T-cell (primary cell): Measurements from ENCODE around the gene CTDP1. TPM values are rescaled to one million over a fixed set of nuclear protein-coding genes. Genes with fewer than 3 reads are reported as not detected.

Source experiments
- ATAC-seq, 4 experiments: fragments of 200-7000 bp in 3 of 4; fragments of 150-1000 bp in 1 of 4; cut with Tn5 transposase; replicated peaks in 1 of 4; 1 replicate in 3 of 4; 2 replicates in 1 of 4; pipeline ENCODE4 v1.10.0; 2021; ENCODE audit warnings: moderate library complexity in 3 of 4, mild to moderate bottlenecking in 2 of 4, moderate number of reproducible peaks in 1 of 4
- CTCF ChIA-PET, 2 donors: fragments of 300-600 bp; sonication (Branson Sonifier 250); formaldehyde crosslinking; loops; one replicate each; lab custom pipeline; 2022; ENCODE audit warnings: antibody characterized with exemption in 2 of 2; lab: Charles Lee
- POLR2A ChIA-PET, 2 donors: fragments of 300-600 bp; sonication (Branson Sonifier 250); formaldehyde crosslinking; loops; one replicate each; lab custom pipeline; 2022; ENCODE audit warnings: antibody characterized with exemption in 2 of 2; lab: Charles Lee
- DNase-seq, 35 experiments: peaks; one replicate each; pipeline versions ENCODE4 v3.0.0 to v3.0.0-alpha.2; 2013 to 2023
- H3K27ac ChIP-seq: one replicate; pipeline ENCODE4 v1.5.1; 2013; ENCODE audit warnings: low read length
- H3K27me3 ChIP-seq, 2 experiments: replicated peaks in 1 of 2; 1 replicate in 1 of 2; 2 replicates in 1 of 2; pipeline versions ENCODE4 v1.6.1 to v1.7.0; 2013; ENCODE audit warnings: low read length in 1 of 2, mixed read lengths in 1 of 2; ENCODE audit not compliant: control insufficient read depth in 2 of 2, insufficient read depth in 2 of 2; ENCODE audit errors: extremely low read depth in 1 of 2
- H3K36me3 ChIP-seq, 2 donors: 1 replicate in 1 of 2; 2 replicates in 1 of 2; pipeline versions ENCODE4 v1.6.1 to v1.7.0; 2013; ENCODE audit warnings: low read length in 1 of 2; ENCODE audit not compliant: control insufficient read depth in 2 of 2, insufficient read depth in 1 of 2; ENCODE audit errors: extremely low read depth in 1 of 2
- H3K4me1 ChIP-seq, 2 experiments: 1 replicate in 1 of 2; 2 replicates in 1 of 2; pipeline versions ENCODE4 v1.6.1 to v1.7.0; 2013; ENCODE audit warnings: low read length in 2 of 2, mixed read lengths in 1 of 2; ENCODE audit not compliant: insufficient read depth in 2 of 2, control insufficient read depth in 1 of 2; ENCODE audit errors: extremely low read depth in 1 of 2
- H3K4me3 ChIP-seq, 2 donors: 1 replicate in 1 of 2; 2 replicates in 1 of 2; pipeline versions ENCODE4 v1.5.1 to v1.7.0; 2013; ENCODE audit warnings: mild to moderate bottlenecking in 2 of 2, low read length in 1 of 2, moderate library complexity in 1 of 2; ENCODE audit not compliant: control insufficient read depth in 1 of 2; ENCODE audit errors: extremely low read depth in 1 of 2
- H3K9me3 ChIP-seq: 2 replicates; pipeline ENCODE4 v1.7.0; 2013
- H3K27ac Mint-ChIP-seq, 2 donors: one replicate each; pipeline ENCODE4 v1.8.0; 2020 to 2021; ENCODE audit warnings: mild to moderate bottlenecking in 2 of 2, mixed read lengths in 2 of 2
- H3K27me3 Mint-ChIP-seq, 2 donors: one replicate each; pipeline ENCODE4 v1.8.0; 2021 to 2022; ENCODE audit warnings: mixed read lengths in 2 of 2
- H3K36me3 Mint-ChIP-seq: one replicate; pipeline ENCODE4 v1.8.0; 2021; ENCODE audit warnings: mixed read lengths
- H3K4me1 Mint-ChIP-seq, 3 donors: one replicate each; pipeline ENCODE4 v1.8.0; 2020 to 2022; ENCODE audit warnings: mixed read lengths in 3 of 3, mild to moderate bottlenecking in 1 of 3
- H3K4me3 Mint-ChIP-seq, 3 donors: one replicate each; pipeline ENCODE4 v1.8.0; 2020 to 2022; ENCODE audit warnings: mild to moderate bottlenecking in 3 of 3, mixed read lengths in 3 of 3, moderate library complexity in 3 of 3
- H3K9me3 Mint-ChIP-seq, 3 donors: one replicate each; pipeline ENCODE4 v1.8.0; 2020 to 2022; ENCODE audit warnings: mixed read lengths in 3 of 3
- WGBS: methylation state at CpG from one replicate; pipeline ENCODE4 v1.1.5; 2013; ENCODE audit warnings: missing lambda C conversion rate; ENCODE audit not compliant: insufficient coverage; 5-methylcytosine and 5-hydroxymethylcytosine counted together
- total RNA-seq, 35 experiments: library from RNA in 6 of 35; stranded (reverse) in 6 of 35; fragments of 120-200 nt in 1 of 35; gene quantifications; one replicate each; pipeline versions ENCODE4 v1.2.1 to v1.2.4 and lab custom pipeline; 2013 to 2026

CTDP1 gene
- total RNA-seq, 5 donors from 2014 or later (not counting 1 experiment from before 2014, with no cell fraction given): 46.3 to 78.0 (median 49.4) TPM

GRCh38 chr18:79801217-79801616 is 121.6 kb downstream of the CTDP1 start:
- H3K27ac ChIP-seq: no peak overlapping the region
- DNase-seq: no peak
- 87% methylated on average over 9 of the region's 13 CpGs for WGBS
- peaks cover 24 to 30% (median 27%) of the 10 kb centered on the region in 3 donors for H3K4me1 Mint-ChIP-seq
- H3K27me3 ChIP-seq: peaks cover 0 to 47% of the 10 kb centered on the region in 2 experiments
- POLR2A ChIA-PET: no interaction called here
- no peak overlapping the region for H3K4me3 ChIP-seq
- H3K27ac Mint-ChIP-seq: no peak overlapping the region
- H3K4me1 ChIP-seq: peaks cover 2 to 18% of the 10 kb centered on the region in 2 experiments
- no peak overlapping the region for H3K4me3 Mint-ChIP-seq
- no peaks in the 10 kb centered on the region for H3K36me3 Mint-ChIP-seq
- H3K27me3 Mint-ChIP-seq: peaks cover 24 to 40% of the 10 kb centered on the region in 2 donors
- CTCF ChIA-PET: no interaction called here
- H3K36me3 ChIP-seq: no peaks in the 10 kb centered on the region
- H3K9me3 ChIP-seq: no peaks in the 10 kb centered on the region
- ATAC-seq: no peak
- H3K9me3 Mint-ChIP-seq: no peaks in the 10 kb centered on the region

- H3K36me3 ChIP-seq: no peaks in the 10 kb centered on the region
- DNase-seq: no peak
- ChIA-PET CTCF (no interaction called here), POLR2A (no interaction called here)
- H3K4me1 ChIP-seq: peaks cover 2 to 18% of the 10 kb centered on the region in 2 experiments
- H3K9me3 ChIP-seq: no peaks in the 10 kb centered on the region
- no peak overlapping the region for H3K4me3 Mint-ChIP-seq
- WGBS: 90% methylated on average over 2 of the region's 9 CpGs
- no peak overlapping the region for H3K4me3 ChIP-seq
- H3K27me3 Mint-ChIP-seq: peaks cover 20 to 35% of the 10 kb centered on the region in 2 donors
- no peak overlapping the region for H3K27ac Mint-ChIP-seq
- no peaks in the 10 kb centered on the region for H3K9me3 Mint-ChIP-seq
- ATAC-seq: no peak
- H3K4me1 Mint-ChIP-seq: peaks cover 21 to 30% (median 27%) of the 10 kb centered on the region in 3 donors
- peaks cover 0 to 43% of the 10 kb centered on the region in 2 experiments for H3K27me3 ChIP-seq
- no peaks in the 10 kb centered on the region for H3K36me3 Mint-ChIP-seq
- no peak overlapping the region for H3K27ac ChIP-seq
Observed at GRCh38 chr18:79801641-79802040, 122.0 kb downstream of the CTDP1 start.

- H3K36me3 Mint-ChIP-seq: no peaks in the 10 kb centered on the region
- H3K4me1 Mint-ChIP-seq: peaks cover 19 to 27% (median 24%) of the 10 kb centered on the region in 3 donors
- ChIA-PET POLR2A (interaction anchor here in 1 of 2 donors (0.8 kb wide), 1 partner anchor 314 kb away, joined by 3 read pairs; no protein-coding TSS in a partner anchor), CTCF (no interaction called here)
- H3K4me3 Mint-ChIP-seq: no peak overlapping the region
- Histone ChIP-seq H3K27ac (no peak overlapping the region), H3K9me3 (no peaks in the 10 kb centered on the region), H3K36me3 (no peaks in the 10 kb centered on the region), H3K27me3 (peaks cover 0 to 36% of the 10 kb centered on the region in 2 experiments), H3K4me1 (peaks cover 2 to 18% of the 10 kb centered on the region in 2 experiments), H3K4me3 (no peak overlapping the region)
- no peak for ATAC-seq
- peaks cover 17 to 29% of the 10 kb centered on the region in 2 donors for H3K27me3 Mint-ChIP-seq
- 93% methylated on average over 16 of the region's 18 CpGs for WGBS
- no peaks in the 10 kb centered on the region for H3K9me3 Mint-ChIP-seq
- no peak overlapping the region for H3K27ac Mint-ChIP-seq
- no peak for DNase-seq
Observed at GRCh38 chr18:79802298-79802697, 122.7 kb downstream of the CTDP1 start.

- no peak for ATAC-seq
- Histone ChIP-seq H3K9me3 (no peaks in the 10 kb centered on the region), H3K27me3 (peaks cover 0 to 29% of the 10 kb centered on the region in 2 experiments), H3K27ac (no peak overlapping the region), H3K4me3 (no peak overlapping the region), H3K36me3 (no peaks in the 10 kb centered on the region), H3K4me1 (peaks cover 2 to 15% of the 10 kb centered on the region in 2 experiments)
- Mint-ChIP-seq H3K4me1 (peaks cover 17 to 25% (median 20%) of the 10 kb centered on the region in 3 donors), H3K36me3 (no peaks in the 10 kb centered on the region), H3K27ac (no peak overlapping the region), H3K4me3 (no peak overlapping the region), H3K9me3 (no peaks in the 10 kb centered on the region), H3K27me3 (peaks cover 14 to 27% of the 10 kb centered on the region in 2 donors)
- DNase-seq: no peak
- WGBS: 89% methylated on average over 14 of the region's 14 CpGs
- ChIA-PET CTCF (no interaction called here), POLR2A (no interaction called here)
Observed at GRCh38 chr18:79803611-79804051, 124.0 kb downstream of the CTDP1 start.

Other genes with a start within 250 kb of the CTDP1 start
- gene KCNG2, start 118.1 kb downstream of the CTDP1 start, total RNA-seq: not detected